HepG2 (cell line): ENCODE measurements around the gene CADM2.

ENCODE experiments used
- ATM ChIP-seq: fragments of 450-650 bp; IDR thresholded peaks from 2 replicates; pipeline ENCODE4 v1.7.1; 2017; ENCODE audit warnings: mild to moderate bottlenecking, borderline replicate concordance
- CHD2 ChIP-seq: IDR thresholded peaks from 2 replicates; pipeline ENCODE4 v1.6.1; 2011; ENCODE audit warnings: low read depth, low read length, improper control_type of control experiment
- EP300 ChIP-seq, 3 experiments: sonication (generic) in 1 of 3; formaldehyde crosslinking in 1 of 3; IDR thresholded peaks; 2 replicates each; pipeline versions ENCODE4 v1.5.1 to v1.6.1; 2011 to 2020; ENCODE audit warnings: low read depth in 2 of 3, low read length in 2 of 3, borderline replicate concordance in 1 of 3, improper control_type of control experiment in 1 of 3, mild to moderate bottlenecking in 1 of 3, missing genetic modification reagents in 1 of 3, moderate library complexity in 1 of 3
- HMGA1 ChIP-seq: sonication (generic); formaldehyde crosslinking; conservative IDR thresholded peaks from 2 replicates; pipeline ENCODE4 v1.4.0; 2020; ENCODE audit warnings: missing genetic modification reagents
- NR2C2 ChIP-seq: sonication (generic); formaldehyde crosslinking; IDR thresholded peaks from 2 replicates; pipeline ENCODE4 v1.4.0; 2020; ENCODE audit warnings: missing genetic modification reagents, mild to moderate bottlenecking, moderate library complexity, borderline replicate concordance
- RXRA ChIP-seq: sonication (generic); formaldehyde crosslinking; IDR thresholded peaks from 2 replicates; pipeline ENCODE4 v1.5.1; 2020; ENCODE audit warnings: missing genetic modification reagents
- TAF1 ChIP-seq: sonication (generic); formaldehyde crosslinking; IDR thresholded peaks from 2 replicates; pipeline ENCODE4 v1.4.0; 2020; ENCODE audit warnings: missing genetic modification reagents
- ZNF484 ChIP-seq: sonication (generic); formaldehyde crosslinking; IDR thresholded peaks from 2 replicates; pipeline ENCODE4 v1.5.1; 2020; ENCODE audit warnings: mild to moderate bottlenecking, low read depth, missing genetic modification reagents, borderline replicate concordance
- ZZZ3 ChIP-seq: sonication (generic); formaldehyde crosslinking; IDR thresholded peaks from 2 replicates; pipeline ENCODE4 v1.4.0; 2020; ENCODE audit warnings: missing genetic modification reagents, mild to moderate bottlenecking, borderline replicate concordance
- TF ChIP-seq, protein P1 (sequence below), 2 experiments: IDR thresholded peaks; 2 replicates each; pipeline ENCODE4 v1.6.1; 2011 to 2012; ENCODE audit warnings: low read length in 2 of 2, borderline replicate concordance in 1 of 2, low read depth in 1 of 2, mild to moderate bottlenecking in 1 of 2, moderate library complexity in 1 of 2

DNA sequence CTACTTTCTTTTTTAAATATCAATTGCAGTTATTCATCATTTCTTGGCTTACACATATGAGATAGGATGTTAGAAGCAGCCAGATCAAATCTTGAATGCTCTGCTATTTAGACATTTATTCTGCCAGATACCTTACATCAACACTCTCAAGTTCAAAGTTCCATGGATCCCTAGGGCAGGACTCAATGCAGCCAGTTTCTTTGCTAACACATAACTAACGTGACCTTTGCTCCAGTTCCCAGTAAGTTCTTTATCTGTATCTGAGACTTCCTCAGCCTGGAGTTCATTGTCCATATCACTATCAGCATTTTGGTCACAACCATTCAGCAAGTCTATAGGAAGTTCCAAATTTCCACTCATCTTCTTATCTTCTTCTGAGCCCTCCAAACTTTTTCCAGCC is 1092.3 kb downstream of the CADM2 start:
- no peak for TF ChIP-seq HMGA1 (CRISPR knock-in tag)
- TF ChIP-seq TAF1 (CRISPR knock-in tag), result no peak
- no peak for TF ChIP-seq ATM
- TF ChIP-seq, protein P1, sequence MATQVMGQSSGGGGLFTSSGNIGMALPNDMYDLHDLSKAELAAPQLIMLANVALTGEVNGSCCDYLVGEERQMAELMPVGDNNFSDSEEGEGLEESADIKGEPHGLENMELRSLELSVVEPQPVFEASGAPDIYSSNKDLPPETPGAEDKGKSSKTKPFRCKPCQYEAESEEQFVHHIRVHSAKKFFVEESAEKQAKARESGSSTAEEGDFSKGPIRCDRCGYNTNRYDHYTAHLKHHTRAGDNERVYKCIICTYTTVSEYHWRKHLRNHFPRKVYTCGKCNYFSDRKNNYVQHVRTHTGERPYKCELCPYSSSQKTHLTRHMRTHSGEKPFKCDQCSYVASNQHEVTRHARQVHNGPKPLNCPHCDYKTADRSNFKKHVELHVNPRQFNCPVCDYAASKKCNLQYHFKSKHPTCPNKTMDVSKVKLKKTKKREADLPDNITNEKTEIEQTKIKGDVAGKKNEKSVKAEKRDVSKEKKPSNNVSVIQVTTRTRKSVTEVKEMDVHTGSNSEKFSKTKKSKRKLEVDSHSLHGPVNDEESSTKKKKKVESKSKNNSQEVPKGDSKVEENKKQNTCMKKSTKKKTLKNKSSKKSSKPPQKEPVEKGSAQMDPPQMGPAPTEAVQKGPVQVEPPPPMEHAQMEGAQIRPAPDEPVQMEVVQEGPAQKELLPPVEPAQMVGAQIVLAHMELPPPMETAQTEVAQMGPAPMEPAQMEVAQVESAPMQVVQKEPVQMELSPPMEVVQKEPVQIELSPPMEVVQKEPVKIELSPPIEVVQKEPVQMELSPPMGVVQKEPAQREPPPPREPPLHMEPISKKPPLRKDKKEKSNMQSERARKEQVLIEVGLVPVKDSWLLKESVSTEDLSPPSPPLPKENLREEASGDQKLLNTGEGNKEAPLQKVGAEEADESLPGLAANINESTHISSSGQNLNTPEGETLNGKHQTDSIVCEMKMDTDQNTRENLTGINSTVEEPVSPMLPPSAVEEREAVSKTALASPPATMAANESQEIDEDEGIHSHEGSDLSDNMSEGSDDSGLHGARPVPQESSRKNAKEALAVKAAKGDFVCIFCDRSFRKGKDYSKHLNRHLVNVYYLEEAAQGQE (IDR thresholded peaks at IDR 0.05; ENCODE audit: borderline replicate concordance in 1 of 2, low read depth in 1 of 2, low read length in 2 of 2), result no peak
- TF ChIP-seq EP300 (IDR thresholded peaks at IDR 0.05; ENCODE audit: low read depth in 2 of 2, low read length in 2 of 2), result no peak
- TF ChIP-seq EP300 (CRISPR knock-in tag; IDR thresholded peaks at IDR 0.05; ENCODE audit: borderline replicate concordance), result no peak
- TF ChIP-seq ZNF484, result no peak
- TF ChIP-seq ZZZ3, result no peak
- no peak for TF ChIP-seq RXRA (CRISPR knock-in tag)
- no peak for TF ChIP-seq CHD2
- no peak for TF ChIP-seq NR2C2 (CRISPR knock-in tag)
